Measurements from ENCODE around the gene AMOTL1. TPM values are rescaled to one million over a fixed set of nuclear protein-coding genes. Genes with fewer than 3 reads are reported as not detected.

Gene AMOTL1
- total RNA-seq, 1 experiment from 2014 or later = 32.6 TPM

- TF ChIP-seq EZH2phosphoT487 (IDR thresholded peaks at IDR 0.05; ENCODE audit: borderline replicate concordance, low read length) (no peak), EZH2 (IDR thresholded peaks at IDR 0.05; ENCODE audit: low read length, unreplicated experiment) (no peak)
- TF ChIP-seq, protein P1, sequence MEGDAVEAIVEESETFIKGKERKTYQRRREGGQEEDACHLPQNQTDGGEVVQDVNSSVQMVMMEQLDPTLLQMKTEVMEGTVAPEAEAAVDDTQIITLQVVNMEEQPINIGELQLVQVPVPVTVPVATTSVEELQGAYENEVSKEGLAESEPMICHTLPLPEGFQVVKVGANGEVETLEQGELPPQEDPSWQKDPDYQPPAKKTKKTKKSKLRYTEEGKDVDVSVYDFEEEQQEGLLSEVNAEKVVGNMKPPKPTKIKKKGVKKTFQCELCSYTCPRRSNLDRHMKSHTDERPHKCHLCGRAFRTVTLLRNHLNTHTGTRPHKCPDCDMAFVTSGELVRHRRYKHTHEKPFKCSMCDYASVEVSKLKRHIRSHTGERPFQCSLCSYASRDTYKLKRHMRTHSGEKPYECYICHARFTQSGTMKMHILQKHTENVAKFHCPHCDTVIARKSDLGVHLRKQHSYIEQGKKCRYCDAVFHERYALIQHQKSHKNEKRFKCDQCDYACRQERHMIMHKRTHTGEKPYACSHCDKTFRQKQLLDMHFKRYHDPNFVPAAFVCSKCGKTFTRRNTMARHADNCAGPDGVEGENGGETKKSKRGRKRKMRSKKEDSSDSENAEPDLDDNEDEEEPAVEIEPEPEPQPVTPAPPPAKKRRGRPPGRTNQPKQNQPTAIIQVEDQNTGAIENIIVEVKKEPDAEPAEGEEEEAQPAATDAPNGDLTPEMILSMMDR (conservative IDR thresholded peaks at IDR 0.05; ENCODE audit: low read depth, low read length) = no peak
- Histone ChIP-seq H3K9me2 (replicated peaks; ENCODE audit: low read length) (no peaks in the 10 kb centered on the region), H3F3A (ENCODE audit: low read length, unreplicated experiment) (no peaks in the 10 kb centered on the region), H2AFZ (ENCODE audit: low read length) (no peak overlapping the region), H4K20me1 (ENCODE audit: low read length) (no peaks in the 10 kb centered on the region), H3K9me3 (ENCODE audit: low read length) (no peaks in the 10 kb centered on the region), H3K36me3 (ENCODE audit: low read depth, low read length) (no peaks in the 10 kb centered on the region), H3K4me1 (ENCODE audit: insufficient read depth, low read length) (no peaks in the 10 kb centered on the region), H3K9ac (ENCODE audit: low read length) (no peak overlapping the region), H3K4me2 (ENCODE audit: low read length) (no peak overlapping the region), H3K79me2 (ENCODE audit: low read length) (no peaks in the 10 kb centered on the region), H3K4me3 (ENCODE audit: low read length) (no peak overlapping the region), H3K27ac (ENCODE audit: low read length) (no peak overlapping the region), H3K27me3 (ENCODE audit: low read length) (no peaks in the 10 kb centered on the region)
- no TSS peak for BruUV-seq (replicated peaks)
- POLR2A ChIA-PET (ENCODE audit: unreplicated experiment) = no interaction called here
- no peak for DNase-seq
- intact Hi-C loops (cut with micrococcal nuclease) = no loop called here
- CTCF ChIA-PET = no interaction called here
- ATAC-seq = no peak
These were observed 152.2 kb downstream of the AMOTL1 start for GRCh38 chr11:94920311-94920710.

GRCh38 chr11:94922321-94923003 is 154.3 kb downstream of the AMOTL1 start:
- no peak overlapping the region for H3K9ac ChIP-seq (ENCODE audit: low read length)
- no peaks in the 10 kb centered on the region for H3K79me2 ChIP-seq (ENCODE audit: low read length)
- intact Hi-C loops (cut with micrococcal nuclease) = no loop called here
- TF ChIP-seq EZH2 (IDR thresholded peaks at IDR 0.05; ENCODE audit: low read length, unreplicated experiment) = no peak
- TF ChIP-seq, protein P1 (conservative IDR thresholded peaks at IDR 0.05; ENCODE audit: low read depth, low read length) = no peak
- no peak for TF ChIP-seq EZH2phosphoT487 (IDR thresholded peaks at IDR 0.05; ENCODE audit: borderline replicate concordance, low read length)
- DNase-seq (no peak), ATAC-seq (no peak)
- no peaks in the 10 kb centered on the region for H3K4me1 ChIP-seq (ENCODE audit: insufficient read depth, low read length)
- H3K9me3 ChIP-seq (ENCODE audit: low read length) = no peaks in the 10 kb centered on the region
- H3K4me2 ChIP-seq (ENCODE audit: low read length) = no peak overlapping the region
- no peak overlapping the region for H3K27ac ChIP-seq (ENCODE audit: low read length)
- ChIA-PET POLR2A (ENCODE audit: unreplicated experiment) (no interaction called here), CTCF (no interaction called here)
- no peak overlapping the region for H2AFZ ChIP-seq (ENCODE audit: low read length)
- no peaks in the 10 kb centered on the region for H3K36me3 ChIP-seq (ENCODE audit: low read depth, low read length)
- no peaks in the 10 kb centered on the region for H3F3A ChIP-seq (ENCODE audit: low read length, unreplicated experiment)
- H3K4me3 ChIP-seq (ENCODE audit: low read length) = no peak overlapping the region
- H3K27me3 ChIP-seq (ENCODE audit: low read length) = no peaks in the 10 kb centered on the region
- BruUV-seq (replicated peaks) = no TSS peak
- H3K9me2 ChIP-seq (replicated peaks; ENCODE audit: low read length) = no peaks in the 10 kb centered on the region
- no peaks in the 10 kb centered on the region for H4K20me1 ChIP-seq (ENCODE audit: low read length)

- Histone ChIP-seq H3K4me1 (ENCODE audit: insufficient read depth, low read length) (no peaks in the 10 kb centered on the region), H3K79me2 (ENCODE audit: low read length) (no peaks in the 10 kb centered on the region), H3F3A (ENCODE audit: low read length, unreplicated experiment) (no peaks in the 10 kb centered on the region), H3K9me2 (replicated peaks; ENCODE audit: low read length) (no peaks in the 10 kb centered on the region), H3K27ac (ENCODE audit: low read length) (no peak overlapping the region), H4K20me1 (ENCODE audit: low read length) (no peaks in the 10 kb centered on the region), H2AFZ (ENCODE audit: low read length) (no peak overlapping the region), H3K27me3 (ENCODE audit: low read length) (no peaks in the 10 kb centered on the region), H3K36me3 (ENCODE audit: low read depth, low read length) (no peaks in the 10 kb centered on the region), H3K9me3 (ENCODE audit: low read length) (no peaks in the 10 kb centered on the region), H3K9ac (ENCODE audit: low read length) (no peak overlapping the region), H3K4me2 (ENCODE audit: low read length) (no peak overlapping the region), H3K4me3 (ENCODE audit: low read length) (no peak overlapping the region)
- ATAC-seq = no peak
- no TSS peak for BruUV-seq (replicated peaks)
- DNase-seq = no peak
- intact Hi-C loops (cut with micrococcal nuclease) = no loop called here
- CTCF ChIA-PET = no interaction called here
- POLR2A ChIA-PET (ENCODE audit: unreplicated experiment) = no interaction called here
- TF ChIP-seq EZH2 (IDR thresholded peaks at IDR 0.05; ENCODE audit: low read length, unreplicated experiment) = no peak
- TF ChIP-seq EZH2phosphoT487 (IDR thresholded peaks at IDR 0.05; ENCODE audit: borderline replicate concordance, low read length) = no peak
- TF ChIP-seq, protein P1 (conservative IDR thresholded peaks at IDR 0.05; ENCODE audit: low read depth, low read length) = no peak
These were observed 154.8 kb downstream of the AMOTL1 start for GRCh38 chr11:94923004-94923334.
